HG03045 (cell line): ENCODE results near the gene DHX36.

Experiments
- ATAC-seq: cut with Tn5 transposase; IDR thresholded peaks from one replicate; pipeline ENCODE4 v1.9.1; 2021; ENCODE audit warnings: mild to moderate bottlenecking, moderate library complexity; ENCODE audit not compliant: unreplicated experiment

The DHX36 gene

DNA sequence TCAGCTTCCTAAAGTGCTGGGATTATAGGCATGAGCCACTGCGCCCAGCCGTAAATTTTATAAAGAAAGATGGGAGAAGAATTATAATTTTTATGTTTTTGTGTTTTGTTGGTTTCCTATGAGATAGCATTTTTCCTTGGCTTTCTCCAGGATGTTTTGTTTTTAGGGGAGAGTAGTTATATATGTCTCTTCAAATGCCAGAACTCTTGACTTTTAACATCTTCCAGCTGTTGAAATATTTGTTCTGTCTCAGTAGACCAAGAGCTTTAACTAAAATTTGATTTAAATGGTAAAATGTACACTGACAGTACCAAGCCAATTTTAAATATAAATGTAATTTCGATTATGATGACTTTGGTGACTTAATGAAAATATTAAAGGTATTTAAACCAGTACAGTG, 96.8 kb downstream of the DHX36 start:
- ATAC-seq, result no peak

DNA sequence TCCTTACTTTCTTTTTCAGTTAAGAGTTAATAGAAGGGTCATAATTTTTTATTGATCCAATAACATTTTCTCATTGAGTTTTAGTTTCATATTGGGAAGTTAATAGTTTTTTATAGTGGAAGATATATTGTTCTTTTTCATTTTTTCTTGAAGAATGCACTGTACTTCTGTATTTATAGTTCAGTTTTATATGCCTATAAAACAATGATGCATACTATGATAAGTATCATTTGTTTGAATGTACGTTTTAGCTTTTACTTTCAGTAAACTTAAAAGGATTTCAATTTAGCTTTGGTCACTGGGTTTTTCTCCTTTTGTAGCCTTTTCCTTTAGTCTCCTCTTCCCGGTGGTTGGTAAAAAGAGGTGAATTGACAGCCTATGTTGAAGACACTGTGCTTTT, 98.8 kb downstream of the DHX36 start:
- no peak for ATAC-seq

DNA sequence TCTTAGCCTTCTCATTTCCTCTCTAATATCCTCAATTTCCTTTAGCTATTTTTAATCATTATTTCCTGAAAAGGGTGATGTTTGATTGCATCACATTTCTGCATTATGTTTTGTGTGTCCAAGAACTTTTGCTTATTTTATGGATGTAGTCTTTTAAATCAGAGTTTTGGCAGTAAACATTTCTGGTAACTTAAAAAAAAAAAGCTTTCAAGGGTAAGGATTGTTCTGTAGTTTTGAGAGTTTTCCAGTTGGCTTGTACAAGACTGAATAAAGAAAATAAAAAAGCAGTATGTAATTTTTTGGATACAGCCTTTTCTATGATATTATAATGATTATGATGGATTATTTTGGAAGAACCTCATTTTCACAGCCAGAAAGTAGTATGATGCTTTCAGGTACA, 99.4 kb downstream of the DHX36 start:
- ATAC-seq, result no peak

- ATAC-seq, result no peak
These were observed 99.9 kb downstream of the DHX36 start for GRCh38 chr3:154224366-154224765.

- ATAC-seq, result no peak
These were observed 100.8 kb downstream of the DHX36 start for GRCh38 chr3:154223519-154223918.
